B cell (primary cell): ENCODE data around the gene AKT1. TPM values are rescaled to one million over a fixed set of nuclear protein-coding genes. Genes with fewer than 3 reads are reported as not detected.
A peak's percentile ranks its signal among the peaks of the same experiment; 100 is the strongest.

ENCODE experiments used
- ATAC-seq: fragments of 200-7000 bp; cut with Tn5 transposase; one replicate; pipeline ENCODE4 v1.10.0; 2021; ENCODE audit warnings: low read depth, mild to moderate bottlenecking, moderate number of reproducible peaks, moderate library complexity
- CTCF ChIA-PET: fragments of 350-600 bp; sonication (Branson Sonifier 250); formaldehyde crosslinking; loops from one replicate; lab custom pipeline; 2021; ENCODE audit warnings: antibody characterized with exemption, inconsistent platforms; lab: Charles Lee
- POLR2A ChIA-PET: fragments of 350-600 bp; sonication (Branson Sonifier 250); formaldehyde crosslinking; loops from one replicate; lab custom pipeline; 2021; ENCODE audit warnings: antibody characterized with exemption; lab: Charles Lee
- DNase-seq: peaks from one replicate; pipeline ENCODE4 v3.0.0; 2013
- H2AFZ ChIP-seq: 2 replicates; pipeline ENCODE4 v1.6.1; 2012; ENCODE audit warnings: mild to moderate bottlenecking, low read depth, low read length; ENCODE audit not compliant: insufficient read depth, poor library complexity, severe bottlenecking
- H3K27ac ChIP-seq, 2 donors: 1 replicate in 1 of 2; 2 replicates in 1 of 2; pipeline ENCODE4 v1.5.1; 2012 to 2013; ENCODE audit warnings: low read length in 2 of 2, mild to moderate bottlenecking in 2 of 2, moderate library complexity in 1 of 2
- H3K27me3 ChIP-seq, 4 experiments: fragments of 200-600 bp in 1 of 4; sonication (generic) in 1 of 4; replicated peaks in 1 of 4; 1 replicate in 2 of 4; 2 replicates in 2 of 4; pipeline versions ENCODE4 v1.6.1 to v1.7.0; 2013 to 2016; ENCODE audit warnings: low read length in 3 of 4, mild to moderate bottlenecking in 2 of 4, mixed read lengths in 1 of 4, moderate library complexity in 1 of 4; ENCODE audit not compliant: insufficient read depth in 4 of 4, control insufficient read depth in 3 of 4; ENCODE audit errors: control extremely low read depth in 1 of 4
- H3K36me3 ChIP-seq, 2 experiments: replicated peaks in 1 of 2; 1 replicate in 1 of 2; 2 replicates in 1 of 2; pipeline versions ENCODE4 v1.6.1 to v1.7.1; 2013; ENCODE audit warnings: low read length in 1 of 2; ENCODE audit not compliant: insufficient read depth in 2 of 2, control insufficient read depth in 1 of 2; ENCODE audit errors: control extremely low read depth in 1 of 2, extremely low read depth in 1 of 2
- H3K4me1 ChIP-seq, 2 donors: fragments of 200-600 bp in 1 of 2; sonication (generic) in 1 of 2; 1 replicate in 1 of 2; 2 replicates in 1 of 2; pipeline versions ENCODE4 v1.5.1 to v1.6.1; 2013 to 2017; ENCODE audit warnings: low read length in 2 of 2; ENCODE audit not compliant: control insufficient read depth in 2 of 2, insufficient read depth in 2 of 2
- H3K4me2 ChIP-seq: replicated peaks from 2 replicates; pipeline ENCODE3; 2012; ENCODE audit warnings: mild to moderate bottlenecking, low read depth, low read length; ENCODE audit not compliant: poor library complexity, severe bottlenecking
- H3K4me3 ChIP-seq, 5 experiments: fragments of 200-600 bp in 1 of 5; sonication (generic) in 1 of 5; 1 replicate in 3 of 5; 2 replicates in 2 of 5; pipeline versions ENCODE4 v1.5.1 to v1.7.0; 2011 to 2016; ENCODE audit warnings: low read length in 4 of 5, mild to moderate bottlenecking in 4 of 5, low read depth in 2 of 5, control low read depth in 1 of 5, moderate library complexity in 1 of 5; ENCODE audit not compliant: insufficient read depth in 1 of 5; ENCODE audit errors: control extremely low read depth in 1 of 5, extremely low read depth in 1 of 5
- H3K79me2 ChIP-seq: fragments of 200-600 bp; sonication (generic); one replicate; pipeline ENCODE4 v1.6.0; 2016; ENCODE audit warnings: low read length; ENCODE audit not compliant: control insufficient read depth, insufficient read depth
- H3K9ac ChIP-seq: fragments of 200-600 bp; sonication (generic); 2 replicates; pipeline ENCODE4 v1.6.1; 2017; ENCODE audit warnings: mild to moderate bottlenecking, low read length, moderate library complexity
- H3K9me3 ChIP-seq, 3 donors: one replicate each; pipeline versions ENCODE4 v1.6.1 to v1.7.1; 2013; ENCODE audit warnings: low read length in 2 of 3; ENCODE audit not compliant: control insufficient read depth in 2 of 3, insufficient read depth in 1 of 3; ENCODE audit errors: control extremely low read depth in 1 of 3
- H4K20me1 ChIP-seq: 2 replicates; pipeline ENCODE4 v1.6.0; 2012; ENCODE audit warnings: mild to moderate bottlenecking, low read length; ENCODE audit not compliant: insufficient read depth, control insufficient read depth, poor library complexity, severe bottlenecking
- H3K27ac Mint-ChIP-seq: one replicate; pipeline ENCODE4 v1.8.0; 2021; ENCODE audit warnings: mixed read lengths
- H3K27me3 Mint-ChIP-seq: one replicate; pipeline ENCODE4 v1.8.0; 2021; ENCODE audit warnings: mixed read lengths
- H3K4me1 Mint-ChIP-seq: one replicate; pipeline ENCODE4 v1.8.0; 2021; ENCODE audit warnings: mixed read lengths
- H3K4me3 Mint-ChIP-seq: one replicate; pipeline ENCODE4 v1.8.0; 2021; ENCODE audit warnings: mixed read lengths
- H3K9me3 Mint-ChIP-seq: one replicate; pipeline ENCODE4 v1.8.0; 2022; ENCODE audit warnings: mixed read lengths; ENCODE audit not compliant: insufficient read depth
- CTCF ChIP-seq: fragments of 200-600 bp; IDR thresholded peaks from one replicate; pipeline ENCODE4 v1.8.0; 2022; ENCODE audit warnings: antibody characterized with exemption, mild to moderate bottlenecking
- EZH2 ChIP-seq: IDR thresholded peaks from 2 replicates; pipeline ENCODE4 v1.6.1; 2012; ENCODE audit warnings: borderline replicate concordance, low read depth, mild to moderate bottlenecking, moderate library complexity, low read length; ENCODE audit not compliant: insufficient read depth, poor library complexity, severe bottlenecking
- WGBS: methylation state at CpG from one replicate; pipeline ENCODE4 v1.1.5; 2013; ENCODE audit warnings: missing lambda C conversion rate; ENCODE audit not compliant: insufficient coverage; 5-methylcytosine and 5-hydroxymethylcytosine counted together
- intact Hi-C: fragments of 100-400 bp; cut with micrococcal nuclease; formaldehyde crosslinking; loops from one replicate; pipeline ENCODE4 v1.10.0; 2022
- polyA plus RNA-seq: library from polyadenylated mRNA; depleted of rRNA; stranded (reverse); fragments of >200 nt; gene quantifications from 2 replicates; pipeline ENCODE4 v1.2.3, GENCODE V29; 2012
- total RNA-seq, 2 donors: library from RNA; stranded (reverse); fragments of 120-200 nt in 1 of 2; gene quantifications; 1 replicate in 1 of 2; 2 replicates in 1 of 2; pipeline versions ENCODE4 v1.2.3 to v1.2.4, GENCODE V29; 2013 to 2022

AKT1 gene
- total and polyA plus RNA-seq, 2 donors (not counting 1 experiment from before 2014, with no cell fraction given): 71.1 to 90.1 TPM

GRCh38 chr14:104728631-104729030 lies 66.9 kb downstream of the AKT1 start:
- no peaks in the 10 kb centered on the region for H4K20me1 ChIP-seq
- POLR2A ChIA-PET: no interaction called here
- WGBS: 97% methylated on average over 17 of the region's 17 CpGs
- H3K9ac ChIP-seq: no peak overlapping the region
- H3K27me3 ChIP-seq: peaks cover 0 to 9% (median 4%) of the 10 kb centered on the region in 4 experiments
- no peaks in the 10 kb centered on the region for H3K36me3 ChIP-seq
- no peak for DNase-seq
- H3K9me3 ChIP-seq: no peaks in the 10 kb centered on the region
- intact Hi-C loops: no loop called here
- CTCF ChIA-PET: no interaction called here
- Mint-ChIP-seq H3K27ac (no peak overlapping the region), H3K4me1 (peaks cover 3% of the 10 kb centered on the region), H3K27me3 (peaks cover 8% of the 10 kb centered on the region), H3K9me3 (no peaks in the 10 kb centered on the region), H3K4me3 (no peak overlapping the region)
- no peak for TF ChIP-seq CTCF
- no peak for TF ChIP-seq EZH2
- H3K4me2 ChIP-seq: no peak overlapping the region
- no peak overlapping the region for H3K27ac ChIP-seq
- H3K4me3 ChIP-seq: no peak overlapping the region
- no peaks in the 10 kb centered on the region for H3K79me2 ChIP-seq
- no peak for ATAC-seq
- H3K4me1 ChIP-seq: peaks cover 6 to 7% of the 10 kb centered on the region in 2 donors
- no peak overlapping the region for H2AFZ ChIP-seq

GRCh38 chr14:104726600-104727451 lies 68.7 kb downstream of the AKT1 start:
- Mint-ChIP-seq H3K27me3 (peaks cover 8% of the 10 kb centered on the region), H3K9me3 (no peaks in the 10 kb centered on the region), H3K4me3 (peak overlapping the region; percentile 26), H3K27ac (no peak overlapping the region), H3K4me1 (peaks cover 3% of the 10 kb centered on the region)
- Histone ChIP-seq H3K4me3 (no peak overlapping the region), H3K27ac (no peak overlapping the region), H3K79me2 (no peaks in the 10 kb centered on the region), H3K36me3 (no peaks in the 10 kb centered on the region), H3K9ac (no peak overlapping the region), H2AFZ (no peak overlapping the region), H3K4me2 (no peak overlapping the region), H3K27me3 (peaks cover 0 to 9% (median 4%) of the 10 kb centered on the region in 4 experiments), H4K20me1 (no peaks in the 10 kb centered on the region), H3K4me1 (peaks cover 6 to 10% of the 10 kb centered on the region in 2 donors), H3K9me3 (no peaks in the 10 kb centered on the region)
- DNase-seq (no peak), ATAC-seq (no peak)
- WGBS: 78% methylated on average over 21 of the region's 21 CpGs
- TF ChIP-seq CTCF: no peak
- TF ChIP-seq EZH2: no peak
- CTCF ChIA-PET: no interaction called here
- intact Hi-C loops: no loop called here
- POLR2A ChIA-PET: no interaction called here
